Activated naive CD8-positive, alpha-beta T cell treated with anti-CD3 and anti-CD28 coated beads, Interleukin-2, amount 50 U/mL, for 24 hours (primary cell): ENCODE data around the gene NAXD.
"Not testable (repeated sequence)": the region's sequence is repeated elsewhere in the genome, so short reads cannot be mapped to it uniquely, and the experiment has no call there.

Source experiments
- ATAC-seq: fragments of 150-1000 bp; cut with Tn5 transposase; one replicate; pipeline ENCODE4 v1.10.0; 2021
- DNase-seq: peaks from one replicate; pipeline ENCODE4 v3.0.0; 2021
- H3K27ac Mint-ChIP-seq: one replicate; pipeline ENCODE4 v1.8.0; 2021; ENCODE audit warnings: mild to moderate bottlenecking, mixed read lengths
- H3K27me3 Mint-ChIP-seq: one replicate; pipeline ENCODE4 v1.8.0; 2021; ENCODE audit warnings: mixed read lengths
- H3K36me3 Mint-ChIP-seq: one replicate; pipeline ENCODE4 v1.8.0; 2021; ENCODE audit warnings: low read depth, mixed read lengths
- H3K4me1 Mint-ChIP-seq: one replicate; pipeline ENCODE4 v1.8.0; 2021; ENCODE audit warnings: mixed read lengths
- H3K4me3 Mint-ChIP-seq: one replicate; pipeline ENCODE4 v1.8.0; 2021; ENCODE audit warnings: mild to moderate bottlenecking, moderate library complexity, mixed read lengths
- H3K9me3 Mint-ChIP-seq: one replicate; pipeline ENCODE4 v1.8.0; 2021; ENCODE audit warnings: mixed read lengths

NAXD gene

GRCh38 chr13:110651726-110652230, 36.4 kb downstream of the NAXD start:
- H3K4me3 Mint-ChIP-seq = no peak overlapping the region
- peaks cover 15% of the 10 kb centered on the region for H3K4me1 Mint-ChIP-seq
- no peaks in the 10 kb centered on the region for H3K27me3 Mint-ChIP-seq
- H3K36me3 Mint-ChIP-seq = peaks cover 20% of the 10 kb centered on the region
- no peak for ATAC-seq
- DNase-seq = no peak
- no peaks in the 10 kb centered on the region for H3K9me3 Mint-ChIP-seq
- H3K27ac Mint-ChIP-seq = no peak overlapping the region

GRCh38 chr13:110652231-110652730, 36.9 kb downstream of the NAXD start:
- H3K4me3 Mint-ChIP-seq = no peak overlapping the region
- ATAC-seq (no peak), DNase-seq (no peak)
- peaks cover 17% of the 10 kb centered on the region for H3K4me1 Mint-ChIP-seq
- H3K27me3 Mint-ChIP-seq = no peaks in the 10 kb centered on the region
- H3K9me3 Mint-ChIP-seq = no peaks in the 10 kb centered on the region
- no peak overlapping the region for H3K27ac Mint-ChIP-seq
- H3K36me3 Mint-ChIP-seq = peaks cover 22% of the 10 kb centered on the region

GRCh38 chr13:110652764-110653163, 37.4 kb downstream of the NAXD start:
- no peak overlapping the region for H3K4me3 Mint-ChIP-seq
- peaks cover 27% of the 10 kb centered on the region for H3K36me3 Mint-ChIP-seq
- H3K27me3 Mint-ChIP-seq = no peaks in the 10 kb centered on the region
- DNase-seq (no peak), ATAC-seq (peak; percentile 24)
- H3K9me3 Mint-ChIP-seq = no peaks in the 10 kb centered on the region
- H3K27ac Mint-ChIP-seq = no peak overlapping the region
- H3K4me1 Mint-ChIP-seq = peaks cover 19% of the 10 kb centered on the region

- no peaks in the 10 kb centered on the region for H3K9me3 Mint-ChIP-seq
- H3K27me3 Mint-ChIP-seq = no peaks in the 10 kb centered on the region
- no peak overlapping the region for H3K4me3 Mint-ChIP-seq
- no peak overlapping the region for H3K27ac Mint-ChIP-seq
- peaks cover 23% of the 10 kb centered on the region for H3K4me1 Mint-ChIP-seq
- ATAC-seq (no peak), DNase-seq (no peak)
- peaks cover 32% of the 10 kb centered on the region for H3K36me3 Mint-ChIP-seq
Observed at GRCh38 chr13:110653271-110653670, 37.9 kb downstream of the NAXD start.

GRCh38 chr13:110653851-110654250, 38.5 kb downstream of the NAXD start:
- H3K9me3 Mint-ChIP-seq = no peaks in the 10 kb centered on the region
- peaks cover 29% of the 10 kb centered on the region for H3K4me1 Mint-ChIP-seq
- H3K36me3 Mint-ChIP-seq = peaks cover 35% of the 10 kb centered on the region
- H3K27ac Mint-ChIP-seq = no peak overlapping the region
- H3K27me3 Mint-ChIP-seq = no peaks in the 10 kb centered on the region
- no peak overlapping the region for H3K4me3 Mint-ChIP-seq
- no peak for DNase-seq
- no peak for ATAC-seq

DNA sequence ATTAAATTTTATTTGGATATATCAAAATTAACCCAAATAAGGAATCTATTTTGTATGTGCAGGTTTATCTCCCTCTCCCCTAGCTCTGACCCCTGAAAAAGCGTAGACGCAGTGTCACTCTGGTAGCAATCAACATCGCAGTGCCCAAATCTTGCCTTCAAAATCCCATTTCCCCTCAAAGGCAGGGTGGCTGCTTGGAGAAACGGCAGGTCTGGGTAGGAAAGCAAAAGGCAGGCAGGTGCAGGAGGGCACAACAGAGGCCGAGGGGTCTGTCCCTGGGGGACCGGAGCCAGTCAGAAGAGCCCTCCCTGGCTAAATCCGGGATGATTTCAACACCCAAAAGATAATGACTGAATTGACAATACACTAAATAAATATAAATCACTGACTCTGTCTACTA, 41.9 kb downstream of the NAXD start:
- Mint-ChIP-seq H3K27me3 (no peaks in the 10 kb centered on the region), H3K36me3 (peaks cover 61% of the 10 kb centered on the region), H3K9me3 (peaks cover 10% of the 10 kb centered on the region), H3K4me1 (peaks cover 41% of the 10 kb centered on the region), H3K27ac (no peak overlapping the region), H3K4me3 (no peak overlapping the region)
- DNase-seq (no peak), ATAC-seq (no peak)

GRCh38 chr13:110658218-110658911, 43.0 kb downstream of the NAXD start:
- Mint-ChIP-seq H3K27ac (peak overlapping the region; percentile 49), H3K36me3 (peaks cover 69% of the 10 kb centered on the region), H3K4me1 (peaks cover 42% of the 10 kb centered on the region)
- not testable (repeated sequence) for H3K9me3 Mint-ChIP-seq, H3K27me3 Mint-ChIP-seq, H3K4me3 Mint-ChIP-seq, DNase-seq
- peak; percentile 41 for ATAC-seq

- ATAC-seq = no peak
- H3K27ac Mint-ChIP-seq = no peak overlapping the region
- H3K9me3 Mint-ChIP-seq = peaks cover 10% of the 10 kb centered on the region
- H3K4me3 Mint-ChIP-seq = no peak overlapping the region
- peaks cover 72% of the 10 kb centered on the region for H3K36me3 Mint-ChIP-seq
- H3K4me1 Mint-ChIP-seq = peaks cover 36% of the 10 kb centered on the region
- no peaks in the 10 kb centered on the region for H3K27me3 Mint-ChIP-seq
- DNase-seq = no peak
Observed at GRCh38 chr13:110661256-110661655, 45.9 kb downstream of the NAXD start.

DNA sequence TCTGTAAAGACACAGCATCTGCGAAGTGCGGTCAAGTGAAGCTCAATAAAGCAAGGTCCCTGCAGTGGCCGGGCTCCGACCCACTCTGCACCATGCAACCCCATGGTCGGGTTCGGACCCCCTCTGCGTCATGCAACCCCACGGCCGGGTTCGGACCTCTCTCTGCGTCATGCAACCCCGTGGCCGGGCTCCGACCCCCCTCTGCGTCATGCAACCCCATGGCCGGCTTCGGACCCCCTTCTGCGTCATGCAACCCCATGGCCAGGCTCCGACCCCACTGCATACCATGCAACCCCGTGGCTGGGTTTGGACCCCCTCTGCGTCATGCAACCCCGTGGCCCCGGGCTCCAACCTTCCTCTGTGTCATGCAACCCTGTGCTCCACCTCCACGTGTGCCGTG, 46.7 kb downstream of the NAXD start:
- H3K9me3 Mint-ChIP-seq = peaks cover 10% of the 10 kb centered on the region
- ATAC-seq (peak; percentile 11), DNase-seq (no peak)
- no peaks in the 10 kb centered on the region for H3K27me3 Mint-ChIP-seq
- H3K36me3 Mint-ChIP-seq = peaks cover 76% of the 10 kb centered on the region
- H3K4me3 Mint-ChIP-seq = no peak overlapping the region
- peaks cover 33% of the 10 kb centered on the region for H3K4me1 Mint-ChIP-seq
- H3K27ac Mint-ChIP-seq = no peak overlapping the region

- no peak for ATAC-seq
- Mint-ChIP-seq H3K27ac (no peak overlapping the region), H3K9me3 (peaks cover 10% of the 10 kb centered on the region), H3K36me3 (peaks cover 73% of the 10 kb centered on the region), H3K27me3 (no peaks in the 10 kb centered on the region), H3K4me1 (peaks cover 25% of the 10 kb centered on the region), H3K4me3 (no peak overlapping the region)
- DNase-seq = no peak
Observed at GRCh38 chr13:110662777-110663443, 47.6 kb downstream of the NAXD start.

DNA sequence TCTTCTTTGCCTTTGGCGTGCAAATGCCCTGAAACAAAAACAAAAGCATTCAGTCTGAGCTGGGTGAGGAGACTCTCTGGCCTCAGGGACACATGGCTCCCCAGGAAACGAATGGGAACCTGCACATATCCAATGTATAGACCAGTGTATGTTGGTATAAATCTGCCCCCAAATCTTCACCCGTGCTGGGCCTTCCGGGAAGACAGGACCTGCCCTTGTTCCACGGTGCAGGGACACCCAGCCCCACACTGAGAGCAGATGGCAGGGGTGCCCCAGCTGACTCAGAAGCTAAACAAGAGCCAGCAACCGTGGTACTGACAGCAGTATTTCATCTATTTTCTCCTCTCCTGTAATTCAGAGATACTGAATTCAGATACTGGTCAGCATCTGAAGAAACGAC, 48.1 kb downstream of the NAXD start:
- H3K36me3 Mint-ChIP-seq = peaks cover 67% of the 10 kb centered on the region
- H3K27ac Mint-ChIP-seq = no peak overlapping the region
- H3K9me3 Mint-ChIP-seq = peaks cover 10% of the 10 kb centered on the region
- DNase-seq = no peak
- ATAC-seq = no peak
- H3K4me1 Mint-ChIP-seq = peaks cover 19% of the 10 kb centered on the region
- no peak overlapping the region for H3K4me3 Mint-ChIP-seq
- H3K27me3 Mint-ChIP-seq = no peaks in the 10 kb centered on the region

DNA sequence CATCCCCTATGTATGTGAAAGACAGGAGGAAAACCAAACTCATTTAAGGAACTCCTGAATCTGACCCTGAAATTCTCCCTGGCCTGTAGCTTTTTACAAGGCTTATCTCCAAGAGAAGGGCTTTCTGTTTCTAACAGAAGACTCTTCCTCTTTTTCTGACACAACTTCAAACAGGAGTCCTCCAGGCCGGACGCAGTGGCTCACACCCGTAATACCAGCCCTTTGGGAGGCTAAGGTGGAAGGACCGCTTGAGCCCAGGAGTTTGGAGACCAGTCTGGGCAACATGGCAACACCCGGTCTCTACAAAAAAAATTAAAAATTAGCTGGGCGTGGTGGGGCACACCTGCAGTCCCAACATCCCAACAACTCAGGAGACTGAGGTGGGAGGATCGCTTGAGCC, 48.7 kb downstream of the NAXD start:
- Mint-ChIP-seq H3K9me3 (peaks cover 10% of the 10 kb centered on the region), H3K4me3 (no peak overlapping the region), H3K36me3 (peaks cover 69% of the 10 kb centered on the region), H3K27ac (no peak overlapping the region), H3K27me3 (no peaks in the 10 kb centered on the region), H3K4me1 (peaks cover 14% of the 10 kb centered on the region)
- DNase-seq = no peak
- no peak for ATAC-seq

GRCh38 chr13:110664673-110665072, 49.3 kb downstream of the NAXD start:
- no peak overlapping the region for H3K4me3 Mint-ChIP-seq
- H3K4me1 Mint-ChIP-seq = peaks cover 9% of the 10 kb centered on the region
- no peak for ATAC-seq
- H3K9me3 Mint-ChIP-seq = peaks cover 10% of the 10 kb centered on the region
- DNase-seq = no peak
- no peaks in the 10 kb centered on the region for H3K27me3 Mint-ChIP-seq
- H3K27ac Mint-ChIP-seq = no peak overlapping the region
- H3K36me3 Mint-ChIP-seq = peaks cover 67% of the 10 kb centered on the region

DNA sequence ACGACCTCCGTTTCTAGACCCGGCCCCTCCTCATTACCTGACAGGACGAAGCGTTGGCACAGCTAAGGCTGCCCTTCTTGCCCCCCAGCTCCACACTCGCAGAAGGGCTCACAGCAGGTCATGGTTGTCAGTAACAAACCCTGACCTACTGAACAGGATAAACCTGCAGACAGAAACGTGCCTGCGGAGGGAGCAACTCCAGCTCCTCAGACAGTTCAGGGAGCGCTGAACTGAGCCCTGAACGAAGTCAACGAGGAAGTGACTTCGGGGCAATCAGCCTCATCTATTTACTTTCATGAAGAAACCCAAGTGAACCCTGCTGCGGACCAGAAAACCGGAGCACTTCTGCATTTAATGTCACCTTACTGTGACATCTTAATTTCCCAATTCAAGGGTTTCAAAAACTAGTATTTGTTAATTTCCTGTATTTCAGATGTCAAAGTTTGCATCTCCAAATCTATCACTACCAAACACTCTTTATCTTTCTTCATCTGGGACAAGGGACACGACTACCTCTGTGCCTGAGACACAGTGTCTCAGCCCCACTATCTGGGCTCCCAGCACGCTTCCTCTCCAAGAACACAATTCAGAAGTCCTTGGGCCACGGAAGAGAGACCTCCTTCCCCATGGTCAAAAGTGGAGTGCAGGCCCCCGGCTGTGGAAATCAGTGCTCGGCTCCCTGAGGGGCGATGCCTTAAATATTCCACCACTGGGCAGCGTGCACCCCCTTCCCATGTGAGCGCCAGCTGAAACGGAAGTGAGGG, 50.3 kb downstream of the NAXD start:
- Mint-ChIP-seq H3K36me3 (peaks cover 66% of the 10 kb centered on the region), H3K27me3 (no peaks in the 10 kb centered on the region), H3K9me3 (peaks cover 4% of the 10 kb centered on the region), H3K27ac (no peak overlapping the region), H3K4me3 (no peak overlapping the region), H3K4me1 (peaks cover 3% of the 10 kb centered on the region)
- ATAC-seq = no peak
- no peak for DNase-seq

GRCh38 chr13:110666255-110666533, 50.8 kb downstream of the NAXD start:
- ATAC-seq (no peak), DNase-seq (no peak)
- H3K4me1 Mint-ChIP-seq = peaks cover 3% of the 10 kb centered on the region
- no peaks in the 10 kb centered on the region for H3K27me3 Mint-ChIP-seq
- H3K9me3 Mint-ChIP-seq = peaks cover 4% of the 10 kb centered on the region
- H3K4me3 Mint-ChIP-seq = no peak overlapping the region
- H3K36me3 Mint-ChIP-seq = peaks cover 67% of the 10 kb centered on the region
- H3K27ac Mint-ChIP-seq = no peak overlapping the region
